ENCODE results near the gene HNRNPLL.
A peak's percentile ranks its signal among the peaks of the same experiment; 100 is the strongest.

- TF ChIP-seq POLR2A (IDR thresholded peaks at IDR 0.05) (no peak), CTCF (IDR thresholded peaks at IDR 0.05) (peak; percentile 73 to 77 (median 74))
Measured at GRCh38 chr2:38581193-38582147, 21.3 kb downstream of the HNRNPLL start.

Measured in testis (tissue), 2 donors.